ENCODE measurements around the gene IPCEF1. TPM values are rescaled to one million over a fixed set of nuclear protein-coding genes. Genes with fewer than 3 reads are reported as not detected.
"Not testable (repeated sequence)": the region's sequence is repeated elsewhere in the genome, so short reads cannot be mapped to it uniquely, and the experiment has no call there.

The IPCEF1 gene
- total RNA-seq, 2 donors from 2014 or later, result 0.51 to 0.93 TPM

DNA sequence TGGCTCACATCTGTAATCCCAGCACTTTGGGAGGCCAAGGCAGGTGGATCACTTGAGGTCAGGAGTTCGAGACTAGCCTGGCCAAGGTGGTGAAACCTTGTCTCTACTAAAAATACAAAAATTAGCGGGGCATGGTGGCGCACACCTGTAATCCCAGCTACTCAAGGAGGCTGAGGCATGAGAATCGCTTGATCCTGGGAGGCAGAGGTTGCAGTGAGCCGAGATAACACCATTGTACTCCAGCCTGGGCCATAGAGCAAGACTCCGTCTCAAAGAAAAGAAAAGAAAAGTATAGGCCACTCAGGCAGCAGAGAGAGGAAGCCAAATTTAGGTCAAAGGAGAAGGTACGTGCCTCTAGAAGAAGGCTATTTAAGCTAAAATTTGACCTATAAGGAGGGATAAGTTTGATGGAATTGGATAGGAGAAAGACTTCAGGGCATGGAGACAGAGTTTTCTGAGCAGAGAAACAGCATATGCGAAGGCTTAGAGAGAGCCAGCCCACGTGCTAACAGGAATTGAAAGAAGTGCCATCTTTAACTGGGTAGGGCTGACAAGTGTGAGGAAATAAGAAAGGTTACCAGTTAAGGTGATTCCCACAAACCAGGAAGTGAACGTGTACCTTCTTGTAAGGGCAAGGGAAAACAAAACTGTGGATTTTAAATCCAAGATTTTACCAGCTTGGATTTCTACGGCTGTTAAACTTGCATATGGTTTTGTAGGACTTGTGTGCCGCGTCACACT, 113.8 kb downstream of the IPCEF1 start:
- H3K27me3 ChIP-seq, result no peaks in the 10 kb centered on the region
- TF ChIP-seq, protein P1, sequence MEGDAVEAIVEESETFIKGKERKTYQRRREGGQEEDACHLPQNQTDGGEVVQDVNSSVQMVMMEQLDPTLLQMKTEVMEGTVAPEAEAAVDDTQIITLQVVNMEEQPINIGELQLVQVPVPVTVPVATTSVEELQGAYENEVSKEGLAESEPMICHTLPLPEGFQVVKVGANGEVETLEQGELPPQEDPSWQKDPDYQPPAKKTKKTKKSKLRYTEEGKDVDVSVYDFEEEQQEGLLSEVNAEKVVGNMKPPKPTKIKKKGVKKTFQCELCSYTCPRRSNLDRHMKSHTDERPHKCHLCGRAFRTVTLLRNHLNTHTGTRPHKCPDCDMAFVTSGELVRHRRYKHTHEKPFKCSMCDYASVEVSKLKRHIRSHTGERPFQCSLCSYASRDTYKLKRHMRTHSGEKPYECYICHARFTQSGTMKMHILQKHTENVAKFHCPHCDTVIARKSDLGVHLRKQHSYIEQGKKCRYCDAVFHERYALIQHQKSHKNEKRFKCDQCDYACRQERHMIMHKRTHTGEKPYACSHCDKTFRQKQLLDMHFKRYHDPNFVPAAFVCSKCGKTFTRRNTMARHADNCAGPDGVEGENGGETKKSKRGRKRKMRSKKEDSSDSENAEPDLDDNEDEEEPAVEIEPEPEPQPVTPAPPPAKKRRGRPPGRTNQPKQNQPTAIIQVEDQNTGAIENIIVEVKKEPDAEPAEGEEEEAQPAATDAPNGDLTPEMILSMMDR (IDR thresholded peaks at IDR 0.05), result no peak
- H3K36me3 ChIP-seq, result no peaks in the 10 kb centered on the region

DNA sequence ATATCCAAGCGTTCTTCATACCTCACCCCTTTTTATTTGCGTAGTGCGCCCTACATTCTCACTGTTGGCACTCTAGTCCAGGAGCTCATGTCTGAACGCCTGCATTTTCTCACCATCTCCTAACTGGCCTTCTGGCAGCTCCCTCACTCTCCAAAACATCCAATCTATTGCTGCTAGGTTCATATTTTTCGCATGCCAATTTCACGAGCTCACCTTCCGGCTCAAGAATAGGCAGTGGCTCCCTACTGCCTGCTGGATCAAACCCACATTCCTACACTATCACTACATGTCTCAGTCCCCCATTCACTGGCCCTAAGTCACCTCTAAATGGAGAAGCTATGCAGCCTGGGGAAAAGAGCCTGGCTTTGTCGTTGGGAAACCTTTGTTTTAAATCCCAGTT, 115.0 kb downstream of the IPCEF1 start:
- Histone ChIP-seq H3K4me1 (no peaks in the 10 kb centered on the region), H3K36me3 (no peaks in the 10 kb centered on the region), H3K9me3 (no peaks in the 10 kb centered on the region), H3K27ac (no peak overlapping the region), H3K4me3 (no peak overlapping the region), H3K27me3 (no peaks in the 10 kb centered on the region)
- TF ChIP-seq, protein P1 (IDR thresholded peaks at IDR 0.05), result no peak
- no peak for DNase-seq (ENCODE audit: low spot score)

More for the DNA sequence above, 113.8 kb downstream of the IPCEF1 start:
- H3K9me3 ChIP-seq, result no peaks in the 10 kb centered on the region
- no peak overlapping the region for H3K27ac ChIP-seq
- H3K4me1 ChIP-seq, result no peaks in the 10 kb centered on the region
- no peak overlapping the region for H3K4me3 ChIP-seq
- no peak for DNase-seq (ENCODE audit: low spot score)

DNA sequence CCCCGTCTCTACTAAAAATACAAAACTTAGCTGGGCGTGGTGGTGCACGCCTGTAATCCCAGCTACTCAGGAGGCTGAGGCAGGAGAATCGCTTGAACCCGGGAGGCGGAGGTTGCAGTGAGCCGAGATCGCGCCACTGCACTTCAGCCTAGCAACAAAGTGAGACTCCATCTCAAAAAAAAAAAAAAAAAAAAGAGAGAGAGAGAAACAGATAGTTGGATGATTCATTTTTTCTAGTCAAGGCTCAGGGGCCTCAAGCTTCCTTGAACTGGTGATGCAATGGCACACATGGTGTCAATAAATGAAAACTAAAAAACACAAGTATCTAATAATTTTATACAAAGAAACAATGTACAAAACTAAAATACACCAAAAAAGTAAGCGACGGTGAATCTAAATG, 115.5 kb downstream of the IPCEF1 start:
- not testable (repeated sequence) for H3K4me3 ChIP-seq; H3K27me3 ChIP-seq; H3K36me3 ChIP-seq; H3K9me3 ChIP-seq; DNase-seq (ENCODE audit: low spot score); H3K27ac ChIP-seq; H3K4me1 ChIP-seq

DNA sequence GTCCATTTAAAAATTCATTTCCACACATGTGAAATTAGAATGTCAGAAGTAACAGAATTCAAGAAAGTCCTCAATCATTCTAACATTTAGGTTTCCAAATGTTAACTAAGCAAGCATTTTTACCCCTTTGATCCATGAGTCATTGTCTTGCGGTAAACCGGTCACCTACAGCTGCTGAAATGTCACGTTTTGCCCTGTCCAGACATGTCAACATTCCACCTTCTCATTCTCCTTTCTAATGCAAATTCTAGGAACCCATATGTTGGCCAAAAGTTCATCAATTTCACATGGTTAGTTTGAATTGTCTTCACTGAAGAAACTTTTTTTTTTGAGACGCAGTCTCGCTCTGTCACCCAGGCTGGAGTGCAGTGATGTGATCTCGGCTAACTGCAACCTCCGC, 117.2 kb downstream of the IPCEF1 start:
- no peaks in the 10 kb centered on the region for H3K36me3 ChIP-seq
- no peak for DNase-seq (ENCODE audit: low spot score)
- H3K4me1 ChIP-seq, result no peaks in the 10 kb centered on the region
- no peaks in the 10 kb centered on the region for H3K9me3 ChIP-seq
- TF ChIP-seq, protein P1 (IDR thresholded peaks at IDR 0.05), result no peak
- no peak overlapping the region for H3K27ac ChIP-seq
- H3K27me3 ChIP-seq, result no peaks in the 10 kb centered on the region
- H3K4me3 ChIP-seq, result no peak overlapping the region

DNA sequence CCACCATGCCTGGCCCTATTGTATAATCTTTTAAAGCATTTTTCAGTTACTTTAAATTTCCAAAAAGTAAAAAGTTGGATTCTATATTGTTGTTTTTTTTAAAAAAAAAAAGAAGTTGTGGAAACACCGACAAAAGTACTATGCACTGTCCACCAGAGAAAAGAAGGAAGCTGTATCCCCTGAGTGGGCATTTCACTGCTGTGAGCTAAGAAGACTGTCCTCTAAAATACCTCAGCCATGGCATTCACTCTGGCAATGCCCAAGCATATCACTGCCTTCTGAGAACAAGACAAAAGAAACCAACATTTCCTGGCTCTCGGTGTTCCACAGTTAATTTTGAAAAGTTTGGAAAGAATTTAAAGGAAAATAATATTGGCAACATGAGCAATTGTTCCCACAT, 117.8 kb downstream of the IPCEF1 start:
- Histone ChIP-seq H3K4me1 (no peaks in the 10 kb centered on the region), H3K27me3 (no peaks in the 10 kb centered on the region), H3K9me3 (no peaks in the 10 kb centered on the region), H3K4me3 (no peak overlapping the region), H3K27ac (no peak overlapping the region), H3K36me3 (no peaks in the 10 kb centered on the region)
- TF ChIP-seq, protein P1 (IDR thresholded peaks at IDR 0.05), result no peak
- DNase-seq (ENCODE audit: low spot score), result no peak

DNA sequence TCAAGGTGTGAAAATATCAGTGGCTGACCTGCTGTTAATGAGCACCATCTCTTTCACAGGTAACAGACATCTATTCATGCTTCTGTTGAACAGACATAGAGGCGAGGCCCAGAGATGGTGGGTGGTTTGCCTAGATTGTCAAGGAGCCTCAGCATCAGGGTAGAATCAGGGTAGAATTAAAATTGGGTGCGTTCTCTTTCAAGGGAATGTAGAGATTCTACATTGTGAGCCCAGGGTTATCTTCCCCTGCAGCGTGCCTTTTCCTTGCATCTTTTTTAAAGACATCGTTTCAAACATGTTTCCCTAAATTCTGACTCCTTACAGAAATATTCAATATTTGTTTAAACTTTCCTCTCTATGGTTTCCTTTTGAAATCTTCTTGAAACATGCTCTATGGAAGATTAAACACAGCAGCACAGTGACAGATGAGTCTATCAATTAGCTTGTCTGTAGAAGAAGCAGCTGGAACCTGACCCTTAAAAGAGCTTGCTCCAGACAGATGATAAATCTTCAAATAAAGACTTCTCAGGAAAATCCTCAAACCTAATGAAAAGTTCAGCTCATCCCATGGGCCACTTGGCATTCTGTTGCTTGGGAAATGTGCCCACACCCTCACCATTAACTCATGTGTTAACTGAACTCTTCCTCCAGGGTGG, 119.8 kb downstream of the IPCEF1 start:
- no peak overlapping the region for H3K4me3 ChIP-seq
- no peaks in the 10 kb centered on the region for H3K9me3 ChIP-seq
- no peak overlapping the region for H3K27ac ChIP-seq
- TF ChIP-seq, protein P1 (IDR thresholded peaks at IDR 0.05), result no peak
- no peaks in the 10 kb centered on the region for H3K4me1 ChIP-seq
- no peaks in the 10 kb centered on the region for H3K36me3 ChIP-seq
- no peaks in the 10 kb centered on the region for H3K27me3 ChIP-seq
- no peak for DNase-seq (ENCODE audit: low spot score)

All from right atrium auricular region (tissue), 2 donors.